ENCODE data around the gene KLHL29. TPM values are rescaled to one million over a fixed set of nuclear protein-coding genes. Genes with fewer than 3 reads are reported as not detected.

Gene KLHL29
- total and polyA plus RNA-seq, 2 experiments from 2014 or later, result 3.8 to 9.9 TPM

DNA sequence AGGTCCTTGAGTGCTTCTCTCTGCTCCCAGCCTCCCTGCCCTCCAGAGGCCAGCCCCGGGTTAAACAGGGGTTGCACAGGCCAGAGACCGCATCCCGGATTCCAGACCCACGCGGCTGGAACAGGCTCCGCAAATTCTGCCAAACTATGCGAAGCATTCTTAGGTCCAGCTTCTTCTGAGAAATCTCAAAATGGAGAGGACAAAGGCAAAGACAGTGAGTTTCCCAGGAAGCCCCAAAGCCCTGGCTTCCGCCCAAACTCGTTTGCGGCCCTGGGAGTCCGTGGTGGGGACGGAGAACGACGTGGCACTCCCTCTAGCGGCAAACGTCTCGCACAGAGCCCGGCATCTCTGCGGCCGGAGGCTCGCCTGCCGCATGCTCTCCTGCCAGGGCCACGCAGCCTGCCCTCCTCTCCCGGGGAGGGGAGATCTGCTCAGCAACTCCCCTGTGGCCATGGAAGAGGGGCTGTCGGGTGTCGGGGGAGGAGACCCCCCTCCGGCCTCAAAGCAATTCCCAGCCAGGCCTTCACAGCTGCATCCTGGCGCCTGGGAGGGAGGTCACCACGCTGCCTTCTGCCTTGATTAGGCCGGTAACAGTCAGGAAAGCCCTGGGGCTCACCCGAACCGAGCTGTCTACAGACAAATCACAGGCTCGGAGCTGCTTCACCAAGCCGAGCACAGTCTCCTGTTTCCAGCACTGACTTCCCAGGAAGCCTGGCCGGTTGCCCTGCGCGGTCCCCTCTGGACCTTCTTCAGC is 33.4 kb upstream of the KLHL29 start:
- no peaks in the 10 kb centered on the region for H4K20me1 ChIP-seq (ENCODE audit: insufficient read depth, poor library complexity, severe bottlenecking)
- H3K79me2 ChIP-seq, result no peaks in the 10 kb centered on the region

DNA sequence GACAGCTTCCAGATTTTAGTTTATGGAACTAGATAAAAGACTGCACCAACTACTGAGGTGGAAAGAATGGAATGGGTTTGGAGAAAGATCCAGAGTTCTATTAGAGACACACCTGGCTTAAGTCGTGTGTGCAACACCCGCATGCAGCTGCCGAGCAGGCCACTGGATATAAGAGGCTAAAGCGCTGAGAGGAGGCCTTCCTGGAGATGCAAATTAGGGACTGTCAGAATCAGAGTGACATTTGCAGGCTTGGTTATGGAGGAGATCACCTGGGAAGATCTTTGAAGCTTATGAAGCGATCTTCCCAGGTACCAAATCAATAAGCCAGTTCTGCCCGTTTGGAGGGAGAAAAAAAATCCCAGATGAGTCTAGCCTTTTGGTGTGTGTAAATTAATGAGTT is 30.4 kb upstream of the KLHL29 start:
- no peaks in the 10 kb centered on the region for H3K79me2 ChIP-seq
- no peaks in the 10 kb centered on the region for H3K9me2 ChIP-seq (replicated peaks; ENCODE audit: insufficient read depth)
- H3K4me3 ChIP-seq, result no peak overlapping the region
- DNase-seq (ENCODE audit: low spot score), result no peak
- H3K27me3 ChIP-seq, result no peaks in the 10 kb centered on the region
- TF ChIP-seq, protein P1, sequence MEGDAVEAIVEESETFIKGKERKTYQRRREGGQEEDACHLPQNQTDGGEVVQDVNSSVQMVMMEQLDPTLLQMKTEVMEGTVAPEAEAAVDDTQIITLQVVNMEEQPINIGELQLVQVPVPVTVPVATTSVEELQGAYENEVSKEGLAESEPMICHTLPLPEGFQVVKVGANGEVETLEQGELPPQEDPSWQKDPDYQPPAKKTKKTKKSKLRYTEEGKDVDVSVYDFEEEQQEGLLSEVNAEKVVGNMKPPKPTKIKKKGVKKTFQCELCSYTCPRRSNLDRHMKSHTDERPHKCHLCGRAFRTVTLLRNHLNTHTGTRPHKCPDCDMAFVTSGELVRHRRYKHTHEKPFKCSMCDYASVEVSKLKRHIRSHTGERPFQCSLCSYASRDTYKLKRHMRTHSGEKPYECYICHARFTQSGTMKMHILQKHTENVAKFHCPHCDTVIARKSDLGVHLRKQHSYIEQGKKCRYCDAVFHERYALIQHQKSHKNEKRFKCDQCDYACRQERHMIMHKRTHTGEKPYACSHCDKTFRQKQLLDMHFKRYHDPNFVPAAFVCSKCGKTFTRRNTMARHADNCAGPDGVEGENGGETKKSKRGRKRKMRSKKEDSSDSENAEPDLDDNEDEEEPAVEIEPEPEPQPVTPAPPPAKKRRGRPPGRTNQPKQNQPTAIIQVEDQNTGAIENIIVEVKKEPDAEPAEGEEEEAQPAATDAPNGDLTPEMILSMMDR (IDR thresholded peaks at IDR 0.05; ENCODE audit: poor library complexity), result no peak
- no peak for TF ChIP-seq EZH2 (IDR thresholded peaks at IDR 0.05; ENCODE audit: borderline replicate concordance)
- TF ChIP-seq EZH2phosphoT487 (IDR thresholded peaks at IDR 0.05; ENCODE audit: low read depth, severe bottlenecking, unreplicated experiment), result no peak
- WGBS (ENCODE audit: low lambda C conversion rate, missing lambda C conversion rate), result 95% methylated on average over 6 of the region's 6 CpGs
- peaks cover 9% of the 10 kb centered on the region for H3K4me1 ChIP-seq (ENCODE audit: insufficient read depth)
- H3K27ac ChIP-seq, result no peak overlapping the region
- no peaks in the 10 kb centered on the region for H4K20me1 ChIP-seq (ENCODE audit: insufficient read depth, poor library complexity, severe bottlenecking)
- no peak overlapping the region for H3K4me2 ChIP-seq
- no peaks in the 10 kb centered on the region for H3K36me3 ChIP-seq (replicated peaks; ENCODE audit: insufficient read depth, low read depth)
- no peaks in the 10 kb centered on the region for H3K9me3 ChIP-seq (ENCODE audit: low read depth)
- H2AFZ ChIP-seq, result no peak overlapping the region

More for the DNA sequence above, 33.4 kb upstream of the KLHL29 start:
- Histone ChIP-seq H3K27me3 (no peaks in the 10 kb centered on the region), H3K9me3 (ENCODE audit: low read depth) (no peaks in the 10 kb centered on the region), H3K4me3 (no peak overlapping the region), H3K27ac (no peak overlapping the region), H3K4me2 (peak overlapping the region; percentile 56), H3K36me3 (replicated peaks; ENCODE audit: insufficient read depth, low read depth) (no peaks in the 10 kb centered on the region), H2AFZ (peak overlapping the region; percentile 47), H3K9me2 (replicated peaks; ENCODE audit: insufficient read depth) (no peaks in the 10 kb centered on the region), H3K4me1 (ENCODE audit: insufficient read depth) (peaks cover 9% of the 10 kb centered on the region)
- TF ChIP-seq, protein P1 (IDR thresholded peaks at IDR 0.05; ENCODE audit: poor library complexity), result peak; percentile 93
- no peak for TF ChIP-seq EZH2phosphoT487 (IDR thresholded peaks at IDR 0.05; ENCODE audit: low read depth, severe bottlenecking, unreplicated experiment)
- DNase-seq (ENCODE audit: low spot score), result peak; percentile 91
- WGBS (ENCODE audit: low lambda C conversion rate, missing lambda C conversion rate), result 22% methylated on average over 36 of the region's 37 CpGs

DNA sequence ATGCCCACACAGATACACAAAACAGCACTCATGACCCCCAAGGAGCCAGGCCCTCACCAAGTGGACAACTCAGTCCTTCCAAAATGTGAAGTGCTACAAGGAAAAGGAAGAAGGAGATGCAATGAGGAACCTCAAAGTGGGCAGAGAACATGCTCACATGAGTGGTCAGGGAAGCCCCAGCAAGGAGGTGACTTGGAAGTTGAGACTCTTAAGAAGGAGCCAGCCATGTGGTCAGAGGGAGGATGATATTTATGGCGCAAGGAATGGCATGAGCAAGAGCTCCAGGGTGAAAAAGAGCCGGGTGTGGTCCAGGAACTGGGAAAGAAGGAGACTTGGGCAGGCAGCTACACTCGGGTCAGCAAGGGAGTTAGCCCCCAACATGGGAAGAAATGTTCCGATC is 30.0 kb upstream of the KLHL29 start:
- no peak for DNase-seq (ENCODE audit: low spot score)
- Histone ChIP-seq H3K27me3 (no peaks in the 10 kb centered on the region), H3K9me2 (replicated peaks; ENCODE audit: insufficient read depth) (no peaks in the 10 kb centered on the region), H3K4me1 (ENCODE audit: insufficient read depth) (peaks cover 9% of the 10 kb centered on the region), H3K36me3 (replicated peaks; ENCODE audit: insufficient read depth, low read depth) (no peaks in the 10 kb centered on the region), H3K4me2 (no peak overlapping the region), H3K9me3 (ENCODE audit: low read depth) (no peaks in the 10 kb centered on the region), H3K79me2 (no peaks in the 10 kb centered on the region), H3K4me3 (no peak overlapping the region), H2AFZ (no peak overlapping the region), H3K27ac (no peak overlapping the region), H4K20me1 (ENCODE audit: insufficient read depth, poor library complexity, severe bottlenecking) (no peaks in the 10 kb centered on the region)
- 72% methylated on average over 4 of the region's 4 CpGs for WGBS (ENCODE audit: low lambda C conversion rate, missing lambda C conversion rate)
- no peak for TF ChIP-seq EZH2 (IDR thresholded peaks at IDR 0.05; ENCODE audit: borderline replicate concordance)
- TF ChIP-seq, protein P1 (IDR thresholded peaks at IDR 0.05; ENCODE audit: poor library complexity), result no peak
- no peak for TF ChIP-seq EZH2phosphoT487 (IDR thresholded peaks at IDR 0.05; ENCODE audit: low read depth, severe bottlenecking, unreplicated experiment)

Data from hepatocyte (in vitro differentiated cells).